AG09309 (cell line): ENCODE results near the gene PER1.

Experiments used
- DNase-seq: peaks from one replicate; pipeline ENCODE4 v3.0.0-alpha.2; 2010; ENCODE audit warnings: low read depth
- H3K4me3 ChIP-seq: 2 replicates; pipeline ENCODE4 v1.5.1; 2011; ENCODE audit warnings: mild to moderate bottlenecking, low read depth, low read length, moderate library complexity; ENCODE audit not compliant: control insufficient read depth
- CTCF ChIP-seq: IDR thresholded peaks from 2 replicates; pipeline ENCODE4 v1.5.1; 2011; ENCODE audit warnings: mild to moderate bottlenecking, low read depth, low read length, inconsistent platforms; ENCODE audit not compliant: insufficient read depth, control insufficient read depth; ENCODE audit errors: missing control alignments

PER1 gene

DNA sequence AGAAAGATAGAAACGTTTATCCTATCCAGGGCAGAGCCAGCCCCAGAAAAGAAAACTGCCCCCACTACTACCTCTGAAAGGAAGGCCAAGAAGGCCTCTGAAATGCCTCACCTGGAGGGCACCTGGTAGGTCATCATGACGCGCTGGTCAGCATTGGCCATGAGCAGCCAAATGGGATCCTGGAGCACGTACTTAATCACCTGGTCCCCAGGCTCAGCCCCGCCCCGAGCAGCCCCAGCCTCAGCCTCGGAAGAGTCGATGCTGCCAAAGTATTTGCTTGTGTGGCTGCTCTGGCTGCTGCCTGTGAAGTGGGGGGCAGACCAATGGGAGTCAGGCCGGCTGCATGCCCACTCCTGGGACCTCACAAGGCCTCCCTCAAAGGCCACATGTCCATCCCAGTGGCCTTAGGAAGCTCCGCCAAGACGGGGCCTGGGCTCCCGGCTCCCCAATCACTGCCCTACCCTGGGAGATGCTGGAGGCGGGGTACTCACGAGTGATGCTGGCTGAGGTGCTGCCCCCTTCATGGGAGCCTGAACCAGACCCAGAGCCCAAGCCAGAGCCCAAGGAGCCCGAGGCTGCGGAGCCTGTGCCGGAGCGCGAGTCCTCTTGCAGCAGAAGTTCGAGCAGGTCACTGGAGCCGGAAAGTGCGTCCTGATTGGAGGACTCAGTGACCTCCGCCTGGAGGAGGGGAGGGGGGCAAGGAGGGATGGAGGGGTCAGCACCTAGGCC, 9.9 kb downstream of the PER1 start:
- no peak for TF ChIP-seq CTCF
- DNase-seq, result no peak

DNA sequence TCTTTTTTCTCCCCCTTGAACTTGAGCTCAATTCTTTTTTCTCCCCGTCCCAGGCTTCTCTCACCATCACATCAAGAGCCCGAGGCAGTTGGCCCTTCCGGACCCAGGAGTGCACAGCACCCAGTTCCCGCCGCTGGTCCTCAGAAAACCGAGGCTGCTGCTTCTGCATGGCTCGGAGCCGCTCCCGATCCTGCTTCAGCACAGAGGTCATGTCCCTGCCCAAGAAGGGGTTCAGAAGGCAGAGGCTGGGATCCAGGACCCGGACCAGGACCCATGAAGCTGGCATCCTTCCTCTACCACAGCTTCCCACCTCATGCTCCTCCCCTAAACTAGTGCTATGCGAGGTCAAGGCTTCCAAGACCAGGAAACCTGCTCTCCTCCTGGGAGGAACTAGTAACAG, 10.5 kb downstream of the PER1 start:
- H3K4me3 ChIP-seq, result no peak overlapping the region
- no peak for TF ChIP-seq CTCF
- DNase-seq, result no peak

More for the DNA sequence above, 9.9 kb downstream of the PER1 start:
- H3K4me3 ChIP-seq, result no peak overlapping the region

- DNase-seq, result no peak
- TF ChIP-seq CTCF, result no peak
- H3K4me3 ChIP-seq, result no peak overlapping the region
Measured at GRCh38 chr17:8141045-8141444, 11.2 kb downstream of the PER1 start.

- H3K4me3 ChIP-seq, result no peak overlapping the region
- DNase-seq, result no peak
- TF ChIP-seq CTCF, result no peak
Measured at GRCh38 chr17:8140065-8141029, 11.9 kb downstream of the PER1 start.

- peak overlapping the region; percentile 34 for H3K4me3 ChIP-seq
- DNase-seq, result peak; percentile 95
- peak; percentile 89 for TF ChIP-seq CTCF
Measured at GRCh38 chr17:8138672-8139371, 13.4 kb downstream of the PER1 start.

DNA sequence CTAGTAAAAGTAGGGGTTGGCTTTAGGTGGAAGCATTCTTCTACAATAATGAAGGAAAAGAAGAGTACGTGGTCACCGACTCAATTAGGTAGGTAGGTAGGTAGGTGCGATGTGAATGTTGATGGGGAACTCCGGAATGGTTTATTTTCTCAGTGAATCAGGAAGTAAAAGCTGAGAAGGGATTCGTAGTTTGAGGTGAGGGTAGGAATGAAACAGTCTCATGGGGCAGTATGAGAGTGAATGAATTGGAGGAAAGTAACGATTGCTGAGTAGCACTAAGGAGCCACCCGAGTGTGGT, 13.9 kb downstream of the PER1 start:
- peak overlapping the region; percentile 21; the same call in 1 of the 2 replicates for H3K4me3 ChIP-seq
- TF ChIP-seq CTCF, result no peak
- no peak for DNase-seq
